Loucy (cell line): Measurements from ENCODE around the gene POC1A.
"Not testable (repeated sequence)": the region's sequence is repeated elsewhere in the genome, so short reads cannot be mapped to it uniquely, and the experiment has no call there.

Experiments
- H2AFZ ChIP-seq: fragments of 200-600 bp; sonication (generic); 2 replicates; pipeline ENCODE4 v1.6.0; 2016; ENCODE audit warnings: antibody characterized with exemption, mild to moderate bottlenecking, low read length, moderate library complexity
- H3F3A ChIP-seq: fragments of 200-600 bp; 2 replicates; pipeline ENCODE4 v1.6.0; 2016; ENCODE audit warnings: antibody characterized with exemption, low read depth, mild to moderate bottlenecking
- H3K27me3 ChIP-seq: fragments of 200-600 bp; sonication (generic); 2 replicates; pipeline ENCODE4 v1.6.1; 2014; ENCODE audit warnings: low read length, mild to moderate bottlenecking; ENCODE audit not compliant: insufficient read depth, poor library complexity, severe bottlenecking
- H3K36me3 ChIP-seq: fragments of 200-600 bp; sonication (generic); 2 replicates; pipeline ENCODE4 v1.6.1; 2016; ENCODE audit warnings: low read length; ENCODE audit not compliant: insufficient read depth
- H3K4me1 ChIP-seq: fragments of 200-600 bp; sonication (generic); 2 replicates; pipeline ENCODE4 v1.5.1; 2014; ENCODE audit warnings: low read length, mild to moderate bottlenecking; ENCODE audit not compliant: insufficient read depth, poor library complexity, severe bottlenecking
- H3K4me2 ChIP-seq: fragments of 200-600 bp; sonication (generic); 2 replicates; pipeline ENCODE4 v1.6.0; 2014; ENCODE audit warnings: antibody characterized with exemption, low read length, low read depth, mild to moderate bottlenecking; ENCODE audit not compliant: poor library complexity, severe bottlenecking
- H3K4me3 ChIP-seq: fragments of 200-600 bp; sonication (generic); 2 replicates; pipeline ENCODE4 v1.5.1; 2014; ENCODE audit warnings: low read length, mild to moderate bottlenecking, mixed read lengths; ENCODE audit not compliant: poor library complexity, severe bottlenecking
- H3K79me2 ChIP-seq: fragments of 200-600 bp; sonication (generic); 2 replicates; pipeline ENCODE4 v1.6.1; 2014; ENCODE audit warnings: low read length; ENCODE audit not compliant: insufficient read depth
- H3K9ac ChIP-seq: fragments of 200-600 bp; sonication (generic); 2 replicates; pipeline ENCODE4 v1.6.0; 2014; ENCODE audit warnings: mild to moderate bottlenecking, low read depth, low read length, moderate library complexity; ENCODE audit not compliant: poor library complexity, severe bottlenecking
- H3K9me2 ChIP-seq: fragments of 200-600 bp; sonication (generic); replicated peaks from 2 replicates; pipeline ENCODE4 v1.6.1; 2016; ENCODE audit warnings: low read depth, low read length, mixed read lengths
- H3K9me3 ChIP-seq: fragments of 200-600 bp; sonication (generic); 2 replicates; pipeline ENCODE4 v1.6.1; 2014; ENCODE audit warnings: mild to moderate bottlenecking, antibody characterized with exemption, low read length, low read depth; ENCODE audit not compliant: insufficient read depth
- H4K20me1 ChIP-seq: fragments of 200-600 bp; sonication (generic); 2 replicates; pipeline ENCODE4 v1.6.0; 2014; ENCODE audit warnings: antibody characterized with exemption, low read length, mild to moderate bottlenecking; ENCODE audit not compliant: insufficient read depth, poor library complexity, severe bottlenecking
- EZH2phosphoT487 ChIP-seq: fragments of 200-600 bp; IDR thresholded peaks from 2 replicates; pipeline ENCODE4 v1.6.1; 2018; ENCODE audit warnings: antibody characterized with exemption, mild to moderate bottlenecking, moderate library complexity, borderline replicate concordance
- TF ChIP-seq, protein P1 (sequence below): fragments of 200-600 bp; sonication (generic); conservative IDR thresholded peaks from 2 replicates; pipeline ENCODE4 v1.5.1; 2014; ENCODE audit warnings: mild to moderate bottlenecking, antibody characterized with exemption, low read length

The POC1A gene

DNA sequence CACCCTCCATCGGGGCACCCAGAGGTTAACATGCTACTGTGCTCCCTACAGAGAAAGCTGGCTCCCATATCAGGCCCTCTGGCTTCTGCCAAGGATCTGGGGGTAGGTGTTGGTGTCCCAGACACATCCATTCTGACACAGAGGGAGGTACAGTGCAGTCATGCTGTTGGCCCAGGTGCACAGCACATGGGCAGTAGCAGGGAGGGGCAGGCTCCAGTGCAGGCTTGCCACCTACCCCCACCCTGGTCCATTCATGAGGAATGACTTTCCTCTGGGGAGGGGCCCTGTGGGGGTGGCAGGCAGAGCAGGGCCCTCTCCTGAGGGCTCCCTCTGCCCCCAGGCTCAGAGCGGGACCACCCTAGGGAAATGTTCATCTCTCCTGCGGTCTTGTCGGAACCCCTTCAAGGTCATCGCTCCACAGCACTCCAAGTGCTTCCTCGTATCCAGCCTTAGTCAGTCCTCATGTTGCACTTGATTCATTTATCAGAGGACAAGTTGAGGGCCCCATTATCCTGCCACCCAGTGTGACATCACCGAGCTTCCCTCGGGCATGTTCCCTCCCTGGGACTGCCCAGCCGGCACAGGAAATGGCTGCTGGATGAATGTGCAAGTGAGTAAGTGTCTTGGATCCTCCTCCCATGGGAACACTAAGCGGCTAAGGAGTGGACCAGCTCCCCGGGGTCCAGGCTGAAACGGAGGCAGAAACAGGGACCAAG is 107.9 kb downstream of the POC1A start:
- Histone ChIP-seq H3K36me3 (peaks cover 31% of the 10 kb centered on the region; the same call in 1 of the 2 replicates), H3K9ac (no peak overlapping the region), H3K4me1 (peaks cover 4% of the 10 kb centered on the region), H3K27me3 (no peaks in the 10 kb centered on the region), H3K9me3 (no peaks in the 10 kb centered on the region), H2AFZ (no peak overlapping the region), H3K9me2 (no peaks in the 10 kb centered on the region), H3K79me2 (peaks cover 20% of the 10 kb centered on the region; the same call in 1 of the 2 replicates), H4K20me1 (peaks cover 2% of the 10 kb centered on the region), H3K4me2 (no peak overlapping the region), H3F3A (no peaks in the 10 kb centered on the region), H3K4me3 (no peak overlapping the region)
- TF ChIP-seq EZH2phosphoT487: no peak
- TF ChIP-seq, protein P1, sequence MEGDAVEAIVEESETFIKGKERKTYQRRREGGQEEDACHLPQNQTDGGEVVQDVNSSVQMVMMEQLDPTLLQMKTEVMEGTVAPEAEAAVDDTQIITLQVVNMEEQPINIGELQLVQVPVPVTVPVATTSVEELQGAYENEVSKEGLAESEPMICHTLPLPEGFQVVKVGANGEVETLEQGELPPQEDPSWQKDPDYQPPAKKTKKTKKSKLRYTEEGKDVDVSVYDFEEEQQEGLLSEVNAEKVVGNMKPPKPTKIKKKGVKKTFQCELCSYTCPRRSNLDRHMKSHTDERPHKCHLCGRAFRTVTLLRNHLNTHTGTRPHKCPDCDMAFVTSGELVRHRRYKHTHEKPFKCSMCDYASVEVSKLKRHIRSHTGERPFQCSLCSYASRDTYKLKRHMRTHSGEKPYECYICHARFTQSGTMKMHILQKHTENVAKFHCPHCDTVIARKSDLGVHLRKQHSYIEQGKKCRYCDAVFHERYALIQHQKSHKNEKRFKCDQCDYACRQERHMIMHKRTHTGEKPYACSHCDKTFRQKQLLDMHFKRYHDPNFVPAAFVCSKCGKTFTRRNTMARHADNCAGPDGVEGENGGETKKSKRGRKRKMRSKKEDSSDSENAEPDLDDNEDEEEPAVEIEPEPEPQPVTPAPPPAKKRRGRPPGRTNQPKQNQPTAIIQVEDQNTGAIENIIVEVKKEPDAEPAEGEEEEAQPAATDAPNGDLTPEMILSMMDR: no peak

DNA sequence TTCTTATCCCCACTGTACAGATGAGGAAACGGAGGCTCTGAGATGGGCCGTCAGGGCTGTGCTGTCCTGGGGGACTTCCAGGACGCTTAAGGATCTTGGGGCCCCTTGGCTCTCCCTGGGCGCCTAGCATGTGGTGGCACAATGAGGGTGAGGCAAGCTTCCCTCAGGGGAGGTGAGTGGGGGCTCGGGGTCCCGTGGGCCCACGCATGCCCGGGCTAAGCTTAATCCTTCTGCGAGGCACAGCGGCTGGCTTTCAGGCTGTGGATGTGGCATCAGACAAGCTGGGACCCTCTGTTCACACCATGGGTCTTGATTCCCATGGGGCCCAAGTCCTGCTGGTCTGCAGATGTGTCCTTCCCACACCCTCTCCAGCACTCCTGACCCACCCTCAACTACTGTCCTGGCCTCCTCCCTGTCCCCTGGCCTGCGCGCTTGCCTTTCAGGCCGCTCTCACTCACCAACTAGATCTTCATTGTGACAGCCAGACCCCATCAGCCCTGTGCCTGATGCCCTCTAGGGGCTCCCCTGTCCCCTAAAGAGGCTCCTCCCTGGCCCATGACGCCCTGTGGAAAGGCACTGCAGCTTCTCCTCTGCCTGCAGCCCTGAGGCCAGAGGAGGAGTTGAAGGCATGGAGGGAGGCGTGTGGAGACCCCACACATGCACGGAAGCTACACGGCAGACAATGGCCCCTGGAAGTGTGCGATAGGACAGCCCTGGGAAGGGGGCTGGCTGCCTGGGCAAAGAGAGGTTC is 109.2 kb downstream of the POC1A start:
- Histone ChIP-seq H2AFZ (no peak overlapping the region), H3K9me2 (no peaks in the 10 kb centered on the region), H3K36me3 (peaks cover 18% of the 10 kb centered on the region; the same call in 1 of the 2 replicates), H3K27me3 (no peaks in the 10 kb centered on the region), H3K79me2 (peaks cover 7% of the 10 kb centered on the region; the same call in 1 of the 2 replicates), H3K9me3 (no peaks in the 10 kb centered on the region), H4K20me1 (no peaks in the 10 kb centered on the region), H3K4me3 (no peak overlapping the region), H3K9ac (no peak overlapping the region), H3K4me1 (peaks cover 3% of the 10 kb centered on the region), H3K4me2 (no peak overlapping the region), H3F3A (no peaks in the 10 kb centered on the region)
- TF ChIP-seq, protein P1: no peak; the same call in 1 of the 2 replicates
- no peak for TF ChIP-seq EZH2phosphoT487

GRCh38 chr3:52043750-52044149 is 110.5 kb downstream of the POC1A start:
- H2AFZ ChIP-seq: no peak overlapping the region
- H3K36me3 ChIP-seq: peaks cover 5% of the 10 kb centered on the region; the same call in 1 of the 2 replicates
- H3K4me2 ChIP-seq: no peak overlapping the region
- H3K4me1 ChIP-seq: peaks cover 3% of the 10 kb centered on the region
- no peak overlapping the region for H3K9ac ChIP-seq
- no peaks in the 10 kb centered on the region for H3K79me2 ChIP-seq
- no peaks in the 10 kb centered on the region for H3K9me3 ChIP-seq
- H3K9me2 ChIP-seq: no peaks in the 10 kb centered on the region
- TF ChIP-seq, protein P1: no peak
- no peak for TF ChIP-seq EZH2phosphoT487
- no peaks in the 10 kb centered on the region for H3F3A ChIP-seq
- H4K20me1 ChIP-seq: no peaks in the 10 kb centered on the region
- no peaks in the 10 kb centered on the region for H3K27me3 ChIP-seq
- no peak overlapping the region for H3K4me3 ChIP-seq

- not testable (repeated sequence) for H3K9ac ChIP-seq, H3F3A ChIP-seq, H3K27me3 ChIP-seq, H3K9me2 ChIP-seq, H4K20me1 ChIP-seq, H2AFZ ChIP-seq, H3K79me2 ChIP-seq, H3K4me3 ChIP-seq, H3K4me1 ChIP-seq, H3K4me2 ChIP-seq, H3K9me3 ChIP-seq, H3K36me3 ChIP-seq
Measured at GRCh38 chr3:52043039-52043438, 111.2 kb downstream of the POC1A start.
